ENCODE results near the gene DMXL2.

DMXL2 gene

GRCh38 chr15:51405693-51406523 lies 216.7 kb downstream of the DMXL2 start:
- DNase-seq = peak in 3 of 4 experiments; percentile 27 to 57 (median 49)

GRCh38 chr15:51403946-51404695 lies 218.4 kb downstream of the DMXL2 start:
- DNase-seq = no peak

GRCh38 chr15:51403072-51403878 lies 219.3 kb downstream of the DMXL2 start:
- peak; percentile 39 to 56 (median 46) for DNase-seq

- DNase-seq = peak; percentile 74 to 88 (median 82)
Observed at GRCh38 chr15:51401872-51402517, 220.6 kb downstream of the DMXL2 start.

GRCh38 chr15:51401051-51401780 lies 221.4 kb downstream of the DMXL2 start:
- DNase-seq = peak; percentile 23 to 62 (median 57)

GRCh38 chr15:51398626-51399025 lies 223.9 kb downstream of the DMXL2 start:
- no peak for DNase-seq

Measured in suppressor macrophage (primary cell).